GM12873 (cell line): ENCODE measurements around the gene CDC7.

ENCODE experiments used
- CTCF ChIP-seq: IDR thresholded peaks from 2 replicates; pipeline ENCODE4 v1.5.1; 2012; ENCODE audit warnings: low read depth, mild to moderate bottlenecking, moderate library complexity, low read length, control low read depth; ENCODE audit not compliant: insufficient read depth; ENCODE audit errors: missing control alignments

CDC7 gene

GRCh38 chr1:91552091-91552490, 51.4 kb downstream of the CDC7 start:
- no peak for TF ChIP-seq CTCF

GRCh38 chr1:91552596-91552995, 51.9 kb downstream of the CDC7 start:
- no peak for TF ChIP-seq CTCF

DNA sequence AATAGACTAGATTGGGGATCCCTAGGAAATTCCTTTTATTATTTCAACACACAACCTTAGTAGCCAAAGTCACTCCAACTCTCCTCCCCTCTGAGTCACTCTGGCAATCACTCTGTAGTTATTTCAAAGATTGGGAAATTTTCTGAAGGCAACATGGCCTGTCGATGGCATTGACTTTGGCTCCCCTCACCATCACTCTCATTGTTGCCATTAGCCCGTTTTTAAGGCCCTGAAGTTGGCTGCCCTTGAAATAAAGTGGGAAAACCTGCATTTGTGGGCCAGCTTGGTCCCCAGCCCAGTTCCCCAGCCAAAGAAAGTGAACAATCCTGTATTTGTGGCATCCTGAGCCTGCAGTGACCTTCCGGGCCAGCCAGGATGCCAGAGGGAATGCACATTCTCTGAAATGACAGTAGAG, 52.5 kb downstream of the CDC7 start:
- TF ChIP-seq CTCF: no peak

- no peak for TF ChIP-seq CTCF
Measured at GRCh38 chr1:91555074-91555730, 54.6 kb downstream of the CDC7 start.

DNA sequence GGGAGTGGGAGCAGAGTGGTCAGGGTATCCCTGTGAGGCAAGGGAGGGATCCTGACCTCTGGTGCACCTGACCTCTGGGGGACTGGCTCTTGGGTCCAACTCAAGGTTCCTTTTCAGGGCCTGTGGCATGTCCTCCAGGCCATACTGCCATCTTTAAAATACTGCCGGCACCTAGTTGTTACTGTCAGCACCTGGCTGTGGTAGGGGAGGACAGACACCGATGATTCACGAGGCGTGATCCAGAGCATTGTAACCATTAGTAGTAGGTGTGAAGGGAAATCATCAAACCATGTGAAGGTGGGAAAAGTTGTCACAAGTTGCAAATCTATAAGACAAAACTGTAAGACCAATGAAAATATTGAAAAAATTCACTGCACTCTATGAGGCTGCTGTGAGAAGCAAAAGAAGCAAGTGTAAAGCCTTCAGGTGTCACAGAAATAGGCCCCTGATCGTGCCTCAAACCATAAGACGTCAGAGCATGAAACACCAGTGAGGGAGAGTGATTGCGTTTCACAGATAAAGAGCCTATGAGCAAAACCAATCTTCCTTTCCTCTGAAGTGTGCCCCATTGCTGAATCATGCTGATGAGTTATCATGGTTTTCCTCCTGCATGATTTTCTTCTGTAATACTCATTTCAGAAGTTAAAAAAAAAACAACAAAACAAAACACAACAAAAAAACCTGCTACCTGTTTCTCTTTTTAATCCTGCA, 55.3 kb downstream of the CDC7 start:
- TF ChIP-seq CTCF: no peak

- no peak for TF ChIP-seq CTCF
Measured at GRCh38 chr1:91556556-91556955, 55.9 kb downstream of the CDC7 start.

GRCh38 chr1:91557039-91557690, 56.5 kb downstream of the CDC7 start:
- no peak for TF ChIP-seq CTCF
